HG02970 (cell line): Measurements from ENCODE around the gene GAK.
"Not testable (repeated sequence)": the region's sequence is repeated elsewhere in the genome, so short reads cannot be mapped to it uniquely, and the experiment has no call there.

ENCODE experiments used
- ATAC-seq: cut with Tn5 transposase; IDR thresholded peaks from one replicate; pipeline ENCODE4 v1.9.1; 2021; ENCODE audit warnings: mild to moderate bottlenecking, moderate library complexity, moderate number of reproducible peaks; ENCODE audit not compliant: unreplicated experiment, low FRiP score

The GAK gene

DNA sequence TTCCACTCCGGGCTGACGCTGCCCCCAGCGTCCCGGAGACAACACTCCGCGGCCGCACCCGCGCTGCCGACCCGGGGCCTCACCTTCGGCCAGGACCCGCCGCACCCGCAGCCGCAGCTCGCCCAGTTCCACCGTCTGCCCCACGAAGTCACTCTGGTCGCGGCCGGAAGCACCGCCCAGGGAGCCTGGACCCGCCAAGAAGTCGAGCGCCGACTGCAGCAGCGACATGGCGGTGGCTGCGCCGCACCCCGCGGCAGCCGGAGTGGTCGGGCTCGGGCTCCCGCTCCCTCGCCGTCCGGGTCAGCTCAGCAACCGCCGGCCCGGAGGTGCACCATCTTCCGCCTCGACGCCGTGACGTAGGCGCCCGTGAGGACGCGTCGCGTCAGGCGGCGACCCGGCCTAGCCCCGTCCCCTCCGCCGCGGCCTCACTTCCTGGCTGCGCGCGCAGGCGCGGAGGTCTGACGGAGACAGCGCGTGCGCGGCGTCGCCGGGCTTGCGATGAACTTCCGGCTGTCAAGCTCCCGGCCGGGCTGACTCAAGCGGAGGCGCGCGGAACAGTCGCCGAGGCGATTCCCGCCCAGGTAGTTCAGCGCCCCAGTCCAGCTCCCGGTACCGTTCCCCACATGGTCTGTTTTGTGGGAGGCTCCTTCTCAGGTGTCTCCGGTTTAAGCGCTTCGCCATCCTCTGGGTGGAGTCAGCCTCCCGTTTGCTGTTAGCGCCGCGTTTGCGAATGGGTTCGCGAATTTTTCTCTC lies at the start of gene GAK, which contains the start of gene TMEM175:
GAK (minus strand) TSS at position 357 of the 753 bp plus-strand sequence; CDS start at position 228, 129 bp downstream.
TMEM175 (plus strand) TSS at position 501 of the 753 bp plus-strand sequence. CDS start 15,280 bp downstream, outside the sequence.
- ATAC-seq: peak; percentile 93

DNA sequence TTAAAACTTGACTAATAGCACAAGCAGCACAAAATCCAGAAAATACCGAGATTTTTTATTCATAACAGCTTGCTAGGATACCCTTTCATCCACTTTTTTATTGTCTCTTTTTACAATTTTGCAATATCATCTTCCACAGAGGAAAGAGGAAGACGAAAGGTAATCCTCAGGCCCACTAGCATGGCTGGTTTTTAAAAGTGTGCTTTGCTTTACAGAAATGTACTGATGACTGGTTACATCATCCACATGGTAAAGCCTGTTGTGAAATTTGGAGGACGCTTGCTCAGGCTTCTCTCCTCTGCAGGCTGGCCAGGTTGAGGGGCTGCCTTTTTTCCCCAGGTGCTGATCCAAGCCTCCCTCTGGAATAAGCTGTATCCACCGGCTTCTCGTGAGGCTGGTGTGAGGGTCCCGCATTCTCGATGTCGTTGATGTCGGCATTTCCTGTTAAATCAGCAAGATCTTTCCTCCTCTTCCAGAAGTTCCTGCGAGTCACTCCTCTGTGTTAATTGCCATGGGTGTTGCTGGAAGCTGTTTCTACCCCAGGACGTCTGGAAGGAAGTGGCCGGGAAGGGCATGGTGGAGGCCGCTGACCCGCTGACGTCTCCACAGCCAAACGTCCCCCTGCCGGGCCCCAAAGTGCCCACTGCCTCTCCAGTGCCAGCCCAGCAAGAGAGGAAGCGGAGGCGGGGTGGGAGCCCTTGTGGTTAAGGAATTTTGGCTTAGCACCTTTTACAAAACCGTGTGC lies 47.0 kb upstream of the GAK start:
- ATAC-seq: no peak

DNA sequence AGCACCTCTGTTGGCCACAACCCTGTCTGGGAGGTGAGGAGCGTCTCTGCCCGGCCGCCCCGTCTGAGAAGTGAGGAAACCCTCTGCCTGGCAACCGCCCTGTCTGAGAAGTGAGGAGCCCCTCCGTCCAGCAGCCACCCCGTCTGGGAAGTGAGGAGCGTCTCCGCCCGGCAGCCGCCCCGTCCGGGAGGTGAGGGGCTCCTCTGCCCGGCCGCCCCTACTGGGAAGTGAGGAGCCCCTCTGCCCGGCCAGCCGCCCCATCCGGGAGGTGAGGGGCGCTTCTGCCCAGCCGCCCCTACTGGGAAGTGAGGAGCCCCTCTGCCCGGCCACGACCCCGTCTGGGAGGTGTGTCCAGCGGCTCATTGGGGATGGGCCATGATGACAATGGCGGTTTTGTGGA lies 43.9 kb upstream of the GAK start:
- ATAC-seq: not testable (repeated sequence)

DNA sequence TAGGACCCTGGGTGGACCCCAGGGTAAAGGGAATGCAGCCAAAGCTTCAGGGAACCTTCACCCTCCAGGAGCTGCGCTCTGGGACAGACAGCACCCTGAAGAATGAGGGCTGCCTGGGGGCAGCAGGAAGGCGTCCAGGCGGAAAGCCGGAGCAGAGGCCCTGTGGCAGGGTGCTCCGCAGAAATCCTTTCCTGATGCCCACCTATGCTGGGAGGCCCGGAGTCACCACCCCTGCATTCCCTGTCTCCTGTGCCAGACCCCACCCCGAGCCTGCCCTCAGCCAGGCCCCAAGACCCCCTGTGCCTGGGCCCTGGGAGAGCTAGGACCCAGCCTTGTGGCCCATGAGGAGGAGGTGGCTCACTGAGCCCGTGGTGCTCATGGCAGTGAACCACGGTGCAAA lies 42.6 kb upstream of the GAK start:
- no peak for ATAC-seq

DNA sequence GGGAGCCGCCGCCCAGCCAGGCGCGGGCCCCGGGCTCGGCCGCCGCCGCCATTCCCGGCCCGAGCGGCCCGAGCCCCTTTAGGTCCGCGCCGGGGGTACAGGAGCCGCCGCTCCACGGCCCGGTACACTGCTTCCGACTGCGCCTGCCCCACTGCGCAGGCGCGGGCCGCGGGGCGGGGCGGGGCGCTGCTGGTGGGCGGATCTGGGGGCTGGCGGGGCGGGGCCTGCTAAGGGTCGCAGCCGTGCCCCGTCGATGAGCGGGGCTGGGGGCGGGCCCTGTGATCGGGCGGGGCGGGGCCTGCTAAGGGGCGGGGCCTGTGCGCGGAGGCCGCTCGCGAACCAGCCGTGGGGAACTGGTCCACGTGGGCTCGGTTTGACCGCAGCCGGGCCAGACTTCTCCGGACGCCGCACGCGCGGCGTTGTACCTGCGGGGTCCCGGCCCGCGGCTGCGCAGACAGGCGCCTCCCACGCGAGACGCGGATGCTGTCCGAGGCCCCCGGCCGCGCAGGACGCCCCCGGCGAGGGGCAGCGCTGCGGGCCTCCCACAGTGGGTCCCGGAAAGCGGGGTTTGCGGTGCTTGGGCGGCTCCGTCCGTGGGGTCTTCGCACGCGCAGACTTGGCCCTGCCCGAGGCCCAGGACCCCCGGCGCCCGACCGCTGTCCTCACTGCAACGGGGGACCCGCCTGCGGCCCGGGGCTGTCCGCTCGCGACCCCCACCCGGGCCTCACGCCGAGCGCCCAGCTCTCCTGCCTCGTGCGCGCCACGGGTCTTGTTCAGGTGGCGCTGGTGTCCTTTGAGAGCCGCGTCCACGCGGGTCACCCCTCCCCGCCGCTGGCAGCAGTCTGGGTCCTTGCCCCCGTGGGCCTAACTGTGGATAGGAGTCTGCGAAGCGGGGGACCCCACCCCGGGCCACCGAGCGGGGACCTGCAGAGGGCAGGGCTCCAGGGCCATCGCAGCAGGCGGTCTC lies 41.6 kb upstream of the GAK start, which contains the start of gene DGKQ:
DGKQ (minus strand) TSS at position 139 of the 967 bp plus-strand sequence; CDS start at position 52, 87 bp downstream.
- ATAC-seq: peak; percentile 74

DNA sequence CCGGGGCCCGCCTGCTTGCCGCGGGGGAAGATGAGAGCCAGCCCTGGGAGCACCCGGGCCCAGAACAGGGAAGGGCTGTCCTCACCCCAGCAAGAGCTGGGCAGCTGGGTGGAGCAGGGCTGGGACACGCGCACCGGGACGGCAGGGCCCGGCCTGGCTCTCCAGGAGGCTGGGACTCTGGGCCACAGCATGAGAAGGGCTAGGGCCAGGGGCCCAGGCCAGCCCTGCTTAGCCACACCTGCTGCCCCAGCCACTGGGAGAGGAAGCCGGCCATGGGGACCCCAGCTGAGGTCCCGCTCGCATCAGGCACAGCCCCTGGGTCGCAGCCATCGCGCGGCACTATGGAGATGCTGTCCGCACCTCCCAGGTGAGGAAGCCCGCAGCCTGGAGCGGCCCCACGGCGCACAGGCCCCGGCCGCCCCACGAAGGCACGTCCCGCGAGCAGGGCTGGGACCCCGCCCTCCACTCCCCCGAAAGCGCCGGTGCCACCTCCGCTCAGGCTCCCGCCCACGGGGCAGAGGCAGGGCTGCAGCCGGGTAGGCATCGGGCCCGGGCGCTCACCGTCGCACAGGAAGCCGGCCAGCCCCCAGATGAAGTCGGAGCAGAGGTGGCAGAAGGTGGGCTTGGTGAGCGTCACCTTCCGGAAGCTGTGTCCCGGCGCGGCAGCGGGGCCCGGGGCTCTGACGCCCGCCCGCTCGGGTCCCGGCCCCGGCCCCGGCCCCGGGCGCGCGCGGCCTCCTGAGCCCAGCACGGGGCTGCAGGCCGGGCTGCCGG lies 40.7 kb upstream of the GAK start:
- ATAC-seq: peak; percentile 38

DNA sequence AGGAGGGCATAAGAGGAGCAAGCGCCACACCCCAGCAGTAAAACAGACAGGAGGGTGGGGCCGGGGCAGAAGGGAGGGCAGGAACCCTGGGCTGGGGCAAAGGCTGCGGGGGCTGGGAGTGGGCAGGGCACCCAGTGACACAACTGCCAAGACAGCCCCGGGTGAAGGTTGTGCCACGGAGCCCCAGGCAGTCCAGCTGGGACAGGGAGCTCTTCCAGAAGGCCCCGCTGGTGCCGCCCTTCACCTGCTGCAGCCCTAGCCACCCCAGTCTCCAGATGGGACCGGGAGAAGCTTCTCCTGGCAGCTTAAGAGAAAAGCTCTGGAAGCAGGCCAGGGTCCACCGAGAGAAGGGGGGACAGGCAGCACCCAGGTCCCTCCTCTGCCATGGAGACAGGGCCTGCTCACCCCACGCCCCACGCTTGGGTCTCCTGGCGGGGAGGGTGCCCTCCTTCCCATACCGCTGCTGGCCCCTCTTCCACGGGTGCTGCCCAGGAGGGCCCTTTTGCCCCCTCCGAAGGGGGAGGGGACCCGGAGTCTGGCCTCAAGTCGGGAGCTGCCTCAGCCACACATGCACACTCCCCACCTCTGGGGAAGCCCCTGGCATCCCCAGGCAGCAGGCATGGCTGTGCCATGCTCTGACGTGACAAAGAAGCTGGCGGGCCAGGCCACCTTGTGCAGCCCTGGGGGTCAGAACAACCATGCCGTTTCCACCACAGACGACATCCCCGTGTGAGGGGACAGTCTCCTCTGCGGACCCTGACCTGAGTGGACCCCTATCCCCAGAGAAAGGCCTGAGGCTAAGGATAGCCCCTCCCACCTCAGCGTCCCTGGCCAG lies 39.8 kb upstream of the GAK start:
- no peak for ATAC-seq

DNA sequence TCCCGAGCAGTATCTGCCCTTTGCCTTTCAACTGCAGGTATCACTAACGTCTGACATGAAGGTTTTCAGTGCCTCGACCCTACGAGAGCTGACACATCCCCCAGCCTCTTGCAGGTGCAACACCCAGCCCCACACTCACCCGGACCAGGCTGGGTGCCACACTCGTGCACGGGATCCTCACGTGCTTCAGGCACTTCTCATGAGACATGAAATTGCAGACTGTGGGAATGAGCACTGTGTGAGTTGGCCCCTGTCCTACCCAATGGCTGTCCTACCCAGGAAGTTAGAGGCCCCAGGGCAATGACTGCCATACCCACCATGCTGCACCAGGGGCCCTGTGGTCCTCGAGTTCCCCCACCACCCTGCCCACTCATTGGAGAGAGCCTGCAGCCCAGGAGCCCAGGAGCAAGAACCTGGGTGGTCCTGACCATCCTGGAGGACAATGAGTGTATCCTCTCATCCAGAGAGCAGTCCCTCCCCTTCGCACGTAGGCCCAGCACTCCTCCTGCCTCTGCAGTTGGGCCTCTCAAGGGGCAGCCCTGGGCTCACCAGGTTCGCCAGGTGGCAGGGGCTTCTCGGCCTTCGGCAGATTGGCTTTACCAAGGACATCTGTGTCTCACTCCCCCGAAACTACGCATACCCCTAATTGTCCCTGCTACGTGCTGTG lies 38.9 kb upstream of the GAK start:
- no peak for ATAC-seq

DNA sequence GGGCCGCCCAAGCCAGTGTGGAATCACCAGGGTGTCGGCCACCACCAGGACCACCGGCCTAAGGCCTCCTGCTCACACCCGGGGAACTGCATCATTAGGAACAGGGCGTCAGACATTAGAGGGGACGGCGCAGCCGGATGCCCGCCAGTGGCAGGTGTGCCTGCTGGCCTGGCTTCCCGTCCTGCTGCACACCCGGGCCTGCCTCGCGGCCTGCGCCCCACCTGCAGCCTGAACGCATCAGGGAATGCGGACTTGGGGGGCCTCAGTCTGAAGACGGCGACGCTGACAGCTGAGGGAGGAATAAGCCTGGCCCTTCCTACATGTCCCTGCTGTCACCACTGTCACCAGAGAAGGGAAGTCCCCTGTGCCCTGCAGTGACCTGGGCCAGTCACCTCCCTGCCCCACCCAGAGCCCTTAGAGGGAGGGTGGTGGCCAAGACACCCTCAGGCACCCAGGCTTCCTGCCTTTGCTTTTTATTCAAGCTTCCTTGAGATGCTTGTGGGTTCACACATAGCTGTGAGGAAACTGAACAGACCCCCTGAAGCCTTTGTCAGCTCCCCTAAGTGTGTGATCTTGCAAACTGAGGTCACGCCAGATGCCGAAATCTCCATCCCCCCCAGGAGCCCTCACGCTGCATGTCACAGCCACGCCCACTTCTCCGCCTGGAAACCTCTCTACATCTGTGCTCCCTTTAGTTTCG lies 38.1 kb upstream of the GAK start:
- no peak for ATAC-seq

DNA sequence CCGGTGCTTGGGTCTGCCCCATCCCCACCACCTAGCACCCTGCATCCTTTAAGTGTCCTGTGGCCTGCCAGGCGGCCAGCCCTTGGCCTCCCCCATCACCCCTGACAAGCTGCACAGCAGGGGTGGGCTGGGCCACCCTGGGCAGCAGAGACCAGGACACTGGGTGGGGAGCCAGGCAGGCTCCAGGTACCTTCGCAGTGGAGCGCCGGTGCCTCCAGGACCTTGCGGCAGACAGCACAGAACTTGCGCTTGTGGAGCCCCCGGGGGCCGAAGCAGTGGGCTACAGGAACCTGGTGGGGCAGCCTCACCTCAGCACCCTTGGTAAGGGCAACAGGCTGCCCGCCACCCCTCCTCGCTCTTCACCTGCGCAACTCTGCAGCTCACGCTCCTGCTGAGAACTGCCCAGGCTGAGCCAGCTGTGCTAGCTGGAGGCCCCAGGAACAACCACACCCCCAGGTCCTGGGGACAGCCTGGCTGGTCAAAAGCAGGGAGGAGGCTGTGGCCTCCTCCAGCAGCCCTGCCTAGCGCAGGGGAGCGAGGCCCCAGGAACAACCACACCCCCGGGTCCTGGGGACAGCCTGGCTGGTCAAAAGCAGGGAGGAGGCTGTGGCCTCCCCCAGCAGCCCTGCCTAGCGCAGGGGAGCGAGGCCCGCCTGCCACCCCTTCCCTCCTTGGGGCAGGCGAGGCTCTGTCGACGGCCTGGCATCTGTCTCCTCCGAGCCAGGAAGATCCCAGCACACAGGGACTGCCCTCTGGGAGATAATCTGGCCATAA lies 36.7 kb upstream of the GAK start:
- ATAC-seq: no peak

DNA sequence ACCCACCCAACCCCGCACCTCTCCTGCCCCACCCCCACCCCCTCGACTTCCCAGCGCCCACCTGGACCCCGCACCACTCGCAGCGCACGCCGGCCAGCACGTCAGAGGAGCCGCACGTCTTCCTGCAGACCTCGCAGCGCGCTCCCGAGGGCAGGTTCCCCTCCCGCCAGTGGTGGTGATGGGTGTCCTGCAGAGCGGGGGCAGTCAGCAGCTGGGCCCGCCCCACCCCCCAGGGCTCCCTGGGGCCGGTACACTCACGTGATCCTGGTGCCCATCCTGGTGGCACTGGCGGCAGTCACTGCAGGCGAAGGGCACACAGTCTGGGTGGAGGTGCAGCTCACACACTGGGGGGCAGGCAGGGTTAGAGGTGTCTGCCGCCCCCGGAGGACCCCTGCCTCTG lies 36.1 kb upstream of the GAK start:
- no peak for ATAC-seq

DNA sequence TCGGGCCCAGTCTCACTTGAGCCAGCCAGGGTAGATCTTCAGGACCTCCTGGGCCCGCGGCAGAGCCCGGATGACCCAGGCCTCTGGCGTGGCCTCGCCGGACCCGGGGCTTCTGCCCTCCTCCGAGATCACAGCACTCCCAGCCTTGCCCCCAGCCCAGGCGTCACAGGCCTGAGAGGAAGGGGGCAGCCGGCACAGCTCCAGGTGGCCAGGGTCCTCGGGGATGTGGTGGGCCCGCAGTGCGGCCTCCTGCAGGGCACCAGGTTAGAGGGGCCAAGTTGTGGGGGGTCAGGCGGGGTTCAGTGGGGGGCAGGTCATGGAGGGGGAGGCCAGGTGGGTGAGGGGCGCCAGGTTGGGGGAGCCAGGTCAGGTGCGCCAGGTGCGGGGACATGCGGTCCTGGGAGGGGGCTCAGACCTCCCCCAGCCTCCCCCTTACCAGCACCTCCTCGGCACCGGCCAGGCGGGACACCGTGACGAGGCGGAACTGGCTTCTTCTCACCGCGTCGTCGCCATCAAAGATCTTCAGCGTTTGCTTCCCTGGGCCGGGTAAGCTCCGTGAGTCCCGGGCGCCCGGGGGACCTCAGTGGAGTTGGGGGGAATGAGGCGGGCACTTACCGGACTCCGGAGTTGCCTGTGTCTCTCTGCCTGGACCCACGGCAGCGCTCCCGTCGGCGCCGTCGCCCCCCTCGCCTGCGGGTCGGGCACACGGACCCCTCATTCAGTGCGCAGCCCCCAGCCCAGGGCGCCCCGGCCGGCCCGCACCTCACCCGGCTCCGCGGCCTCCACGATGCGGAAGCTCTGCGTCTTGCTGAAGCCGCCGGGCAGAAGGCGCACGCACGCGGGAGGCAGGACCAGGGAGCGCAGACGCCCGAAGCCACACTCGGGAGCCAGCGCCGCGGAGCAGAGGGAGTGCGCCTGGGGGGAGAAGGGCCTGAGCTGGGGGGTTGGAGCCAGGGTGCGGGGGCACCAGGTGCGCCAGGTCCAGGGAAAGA lies 35.3 kb upstream of the GAK start:
- no peak for ATAC-seq

DNA sequence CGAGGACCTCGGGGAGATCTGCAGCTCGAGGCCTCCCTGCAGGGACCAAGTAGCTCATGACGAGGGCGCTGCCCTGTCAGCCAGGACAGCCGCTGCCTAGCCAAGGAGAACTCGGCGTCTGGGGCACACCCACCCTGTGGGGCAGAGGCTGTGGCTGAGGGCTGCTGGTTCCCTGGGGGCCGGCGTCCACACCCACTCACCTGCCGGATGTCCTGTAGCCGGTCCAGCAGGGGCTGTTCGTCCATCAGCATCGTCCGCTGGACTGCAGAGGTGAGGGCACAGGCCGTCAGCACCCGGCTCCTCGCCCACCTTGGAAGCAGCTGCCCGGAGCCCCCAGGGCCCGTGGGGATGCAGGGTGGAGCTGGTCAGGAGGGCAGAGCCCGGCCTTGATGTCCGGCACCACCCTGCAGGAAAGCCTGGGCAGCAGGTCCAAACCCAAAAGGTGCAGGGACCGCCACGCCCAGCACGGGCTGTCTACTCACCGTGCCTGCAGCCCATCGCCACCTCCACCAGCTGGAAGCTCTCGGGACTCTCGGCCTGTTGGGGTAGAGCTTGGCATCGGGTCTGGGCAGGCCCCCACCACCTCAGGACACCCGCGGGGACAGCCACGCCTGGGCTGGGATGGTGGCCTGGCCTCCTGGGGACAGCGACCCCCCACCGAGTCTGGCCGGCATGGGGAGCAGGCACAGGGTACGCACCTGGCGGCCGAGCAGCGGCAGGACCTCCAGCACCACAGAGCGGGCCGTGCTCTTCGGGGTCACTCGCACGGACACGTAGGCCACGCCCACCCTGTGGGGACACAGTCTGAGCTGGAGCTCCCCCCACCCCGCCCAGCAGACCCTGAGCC lies 34.4 kb upstream of the GAK start:
- no peak for ATAC-seq

DNA sequence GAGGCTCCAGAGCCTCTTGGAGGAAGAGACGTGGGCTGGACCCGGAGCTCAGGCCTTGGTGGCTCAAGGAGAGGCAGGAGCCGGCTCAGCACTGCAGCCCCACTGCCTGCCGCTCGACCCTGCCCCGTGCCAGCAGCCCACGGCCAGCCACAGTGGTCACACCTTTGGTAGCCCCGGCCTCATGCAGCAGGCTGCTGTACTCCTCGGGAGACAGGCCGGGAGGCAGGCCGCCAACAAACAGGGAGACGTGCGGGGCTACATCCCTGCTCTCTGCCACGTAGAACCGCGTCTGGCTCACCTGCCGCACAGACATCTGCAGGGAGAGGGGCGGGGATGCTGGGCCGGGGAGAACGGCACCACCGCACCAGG lies 33.6 kb upstream of the GAK start:
- no peak for ATAC-seq
